Gastroesophageal sphincter (tissue), 4 donors: Measurements from ENCODE around the gene NAT14. TPM values are rescaled to one million over a fixed set of nuclear protein-coding genes. Genes with fewer than 3 reads are reported as not detected.

ENCODE experiments used
- ATAC-seq: fragments of 150-250 bp; one replicate; pipeline ENCODE4 v1.9.1; 2016; ENCODE audit warnings: mild to moderate bottlenecking, moderate library complexity
- H3K27ac ChIP-seq, 4 donors: fragments of 200-600 bp; sonication (generic) in 3 of 4; 1 replicate in 3 of 4; 2 replicates in 1 of 4; pipeline ENCODE4 v1.5.1; 2016 to 2019
- H3K27me3 ChIP-seq: fragments of 200-600 bp; sonication (generic); one replicate; pipeline ENCODE4 v1.5.1; 2019
- H3K36me3 ChIP-seq, 2 donors: fragments of 200-600 bp; sonication (generic); one replicate each; pipeline ENCODE4 v1.5.1; 2019; ENCODE audit warnings: control low read depth in 1 of 2
- H3K4me1 ChIP-seq, 3 donors: fragments of 200-600 bp; sonication (generic); 1 replicate in 2 of 3; 2 replicates in 1 of 3; pipeline ENCODE4 v1.5.1; 2016 to 2019; ENCODE audit warnings: control low read depth in 2 of 3
- H3K4me3 ChIP-seq, 2 donors: fragments of 200-600 bp; sonication (generic); one replicate each; pipeline ENCODE4 v1.5.1; 2019; ENCODE audit warnings: mild to moderate bottlenecking in 1 of 2, moderate library complexity in 1 of 2
- H3K9me3 ChIP-seq, 3 donors: fragments of 200-600 bp; sonication (generic); one replicate each; pipeline ENCODE4 v1.5.1; 2017 to 2019; ENCODE audit warnings: control low read depth in 2 of 3
- CTCF ChIP-seq, 4 experiments: fragments of 200-600 bp in 2 of 4; fragments of 450-650 bp in 2 of 4; sonication (generic) in 1 of 4; IDR thresholded peaks; one replicate each; pipeline ENCODE4 v1.5.1; 2017 to 2019; ENCODE audit warnings: antibody characterized with exemption in 4 of 4, mild to moderate bottlenecking in 2 of 4, moderate library complexity in 2 of 4
- EP300 ChIP-seq: sonication (generic); formaldehyde crosslinking; IDR thresholded peaks from one replicate; pipeline ENCODE4 v1.6.1; 2017; ENCODE audit warnings: antibody characterized with exemption, mild to moderate bottlenecking
- POLR2A ChIP-seq, 2 donors: fragments of 450-650 bp; IDR thresholded peaks; one replicate each; pipeline ENCODE4 v1.6.1; 2017; ENCODE audit warnings: antibody characterized with exemption in 2 of 2, mild to moderate bottlenecking in 2 of 2, moderate library complexity in 1 of 2
- POLR2AphosphoS5 ChIP-seq: sonication (generic); formaldehyde crosslinking; IDR thresholded peaks from one replicate; pipeline ENCODE4 v1.6.1; 2017; ENCODE audit warnings: antibody characterized with exemption
- WGBS, 2 donors: methylation state at CpG; one replicate each; pipeline ENCODE4 v1.1.5; 2018; ENCODE audit warnings: low coverage in 1 of 2; 5-methylcytosine and 5-hydroxymethylcytosine counted together
- total RNA-seq, 4 donors: library from RNA; depleted of rRNA; stranded (reverse); fragments of >200 nt; gene quantifications; one replicate each; pipeline ENCODE4 v1.1.0, GENCODE V29; 2016

Gene NAT14
- total RNA-seq, 4 donors from 2014 or later, result 7.4 to 14.0 (median 7.9) TPM

GRCh38 chr19:55498246-55498840 is 13.4 kb downstream of the NAT14 start:
- H3K4me1 ChIP-seq, result peaks cover 0 to 27% (median 0%) of the 10 kb centered on the region in 3 donors
- no peaks in the 10 kb centered on the region for H3K27me3 ChIP-seq
- TF ChIP-seq EP300, result no peak
- no peak for TF ChIP-seq POLR2A (IDR thresholded peaks at IDR 0.05)
- TF ChIP-seq CTCF (IDR thresholded peaks at IDR 0.05), result no peak
- no peak for TF ChIP-seq POLR2AphosphoS5
- no peak overlapping the region for H3K4me3 ChIP-seq
- 23 to 25% methylated on average over 1 to 2 of the region's 2 CpGs for WGBS, 2 donors
- no peak for ATAC-seq
- no peaks in the 10 kb centered on the region for H3K9me3 ChIP-seq
- H3K36me3 ChIP-seq, result peaks cover 0 to 36% of the 10 kb centered on the region in 2 donors
- H3K27ac ChIP-seq, result no peak overlapping the region

GRCh38 chr19:55500368-55500952 is 15.5 kb downstream of the NAT14 start:
- TF ChIP-seq EP300 (no peak), CTCF (IDR thresholded peaks at IDR 0.05) (no peak), POLR2AphosphoS5 (no peak), POLR2A (IDR thresholded peaks at IDR 0.05) (no peak)
- Histone ChIP-seq H3K4me1 (peaks cover 0 to 22% (median 0%) of the 10 kb centered on the region in 3 donors), H3K4me3 (no peak overlapping the region), H3K27me3 (no peaks in the 10 kb centered on the region), H3K9me3 (no peaks in the 10 kb centered on the region), H3K27ac (no peak overlapping the region), H3K36me3 (peaks cover 0 to 36% of the 10 kb centered on the region in 2 donors)
- ATAC-seq, result no peak
- 88 to 97% methylated on average over 4 to 12 of the region's 26 CpGs for WGBS, 2 donors

GRCh38 chr19:55502197-55502952 is 17.4 kb downstream of the NAT14 start:
- H3K9me3 ChIP-seq, result no peaks in the 10 kb centered on the region
- 82 to 92% methylated on average over 5 to 6 of the region's 9 CpGs for WGBS, 2 donors
- ATAC-seq, result no peak
- peaks cover 0 to 22% (median 0%) of the 10 kb centered on the region in 3 donors for H3K4me1 ChIP-seq
- H3K27ac ChIP-seq, result no peak overlapping the region
- H3K4me3 ChIP-seq, result no peak overlapping the region
- TF ChIP-seq EP300 (no peak), CTCF (IDR thresholded peaks at IDR 0.05) (no peak), POLR2A (IDR thresholded peaks at IDR 0.05) (no peak), POLR2AphosphoS5 (no peak)
- H3K27me3 ChIP-seq, result no peaks in the 10 kb centered on the region
- peaks cover 0 to 36% of the 10 kb centered on the region in 2 donors for H3K36me3 ChIP-seq

GRCh38 chr19:55503157-55503501 is 18.1 kb downstream of the NAT14 start:
- ATAC-seq, result no peak
- Histone ChIP-seq H3K4me1 (peaks cover 0 to 22% (median 0%) of the 10 kb centered on the region in 3 donors), H3K27me3 (no peaks in the 10 kb centered on the region), H3K4me3 (peak overlapping the region in 1 of 2 donors; percentile 53), H3K9me3 (no peaks in the 10 kb centered on the region), H3K36me3 (peaks cover 0 to 33% of the 10 kb centered on the region in 2 donors), H3K27ac (peak overlapping the region in 1 of 4 donors; percentile 86)
- WGBS, 2 donors, result 86 to 89% methylated on average over 5 to 16 of the region's 17 CpGs
- no peak for TF ChIP-seq POLR2A (IDR thresholded peaks at IDR 0.05)
- TF ChIP-seq EP300, result no peak
- TF ChIP-seq POLR2AphosphoS5, result no peak
- TF ChIP-seq CTCF (IDR thresholded peaks at IDR 0.05), result no peak
